ENCODE measurements around the gene PIKFYVE.

GRCh38 chr2:208280234-208280633 lies 14.2 kb downstream of the PIKFYVE start:
- no peak for TF ChIP-seq CTCF (IDR thresholded peaks at IDR 0.05; ENCODE audit: control extremely low read depth in 1 of 3, insufficient read depth in 1 of 3, low read depth in 1 of 3, low read length in 3 of 3)
- TF ChIP-seq SP1 (IDR thresholded peaks at IDR 0.05; ENCODE audit: low read depth, low read length), result no peak
- TF ChIP-seq, protein P1, sequence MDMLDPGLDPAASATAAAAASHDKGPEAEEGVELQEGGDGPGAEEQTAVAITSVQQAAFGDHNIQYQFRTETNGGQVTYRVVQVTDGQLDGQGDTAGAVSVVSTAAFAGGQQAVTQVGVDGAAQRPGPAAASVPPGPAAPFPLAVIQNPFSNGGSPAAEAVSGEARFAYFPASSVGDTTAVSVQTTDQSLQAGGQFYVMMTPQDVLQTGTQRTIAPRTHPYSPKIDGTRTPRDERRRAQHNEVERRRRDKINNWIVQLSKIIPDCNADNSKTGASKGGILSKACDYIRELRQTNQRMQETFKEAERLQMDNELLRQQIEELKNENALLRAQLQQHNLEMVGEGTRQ (IDR thresholded peaks at IDR 0.05; ENCODE audit: low read length), result no peak
- TF ChIP-seq POLR2A (IDR thresholded peaks at IDR 0.05; ENCODE audit: control extremely low read depth in 1 of 2, low read depth in 2 of 2, low read length in 2 of 2), result no peak
- TF ChIP-seq KDM4A (IDR thresholded peaks at IDR 0.05; ENCODE audit: low read depth, low read length, severe bottlenecking), result no peak
- TF ChIP-seq CHD1 (IDR thresholded peaks at IDR 0.05; ENCODE audit: low read depth, low read length), result no peak
- TF ChIP-seq RNF2 (IDR thresholded peaks at IDR 0.05; ENCODE audit: borderline replicate concordance, low read depth, low read length, missing control alignments, poor library complexity, severe bottlenecking), result no peak
- TF ChIP-seq EZH2 (IDR thresholded peaks at IDR 0.05; ENCODE audit: low read depth, low read length, severe bottlenecking), result no peak
- TF ChIP-seq SUZ12 (IDR thresholded peaks at IDR 0.05; ENCODE audit: low read length), result no peak
- no peak for TF ChIP-seq TAF1 (IDR thresholded peaks at IDR 0.05; ENCODE audit: low read depth, low read length)
- no peak for TF ChIP-seq TEAD4 (IDR thresholded peaks at IDR 0.05; ENCODE audit: low read depth, low read length)
- no peak for TF ChIP-seq YY1 (IDR thresholded peaks at IDR 0.05; ENCODE audit: low read depth, low read length)
- no peak for TF ChIP-seq JUND (IDR thresholded peaks at IDR 0.05; ENCODE audit: low read length)
